T-cell (primary cell): Measurements from ENCODE around the gene NXPH2. TPM values are rescaled to one million over a fixed set of nuclear protein-coding genes. Genes with fewer than 3 reads are reported as not detected.
A peak's percentile ranks its signal among the peaks of the same experiment; 100 is the strongest.

Experiments used
- ATAC-seq, 4 experiments: fragments of 200-7000 bp in 3 of 4; fragments of 150-1000 bp in 1 of 4; cut with Tn5 transposase; replicated peaks in 1 of 4; 1 replicate in 3 of 4; 2 replicates in 1 of 4; pipeline ENCODE4 v1.10.0; 2021; ENCODE audit warnings: moderate library complexity in 3 of 4, mild to moderate bottlenecking in 2 of 4, moderate number of reproducible peaks in 1 of 4
- CTCF ChIA-PET, 2 donors: fragments of 300-600 bp; sonication (Branson Sonifier 250); formaldehyde crosslinking; loops; one replicate each; lab custom pipeline; 2022; ENCODE audit warnings: antibody characterized with exemption in 2 of 2; lab: Charles Lee
- POLR2A ChIA-PET, 2 donors: fragments of 300-600 bp; sonication (Branson Sonifier 250); formaldehyde crosslinking; loops; one replicate each; lab custom pipeline; 2022; ENCODE audit warnings: antibody characterized with exemption in 2 of 2; lab: Charles Lee
- DNase-seq, 35 experiments: peaks; one replicate each; pipeline versions ENCODE4 v3.0.0 to v3.0.0-alpha.2; 2013 to 2023
- H3K27ac ChIP-seq: one replicate; pipeline ENCODE4 v1.5.1; 2013; ENCODE audit warnings: low read length
- H3K27me3 ChIP-seq, 2 experiments: replicated peaks in 1 of 2; 1 replicate in 1 of 2; 2 replicates in 1 of 2; pipeline versions ENCODE4 v1.6.1 to v1.7.0; 2013; ENCODE audit warnings: low read length in 1 of 2, mixed read lengths in 1 of 2; ENCODE audit not compliant: control insufficient read depth in 2 of 2, insufficient read depth in 2 of 2; ENCODE audit errors: extremely low read depth in 1 of 2
- H3K36me3 ChIP-seq, 2 donors: 1 replicate in 1 of 2; 2 replicates in 1 of 2; pipeline versions ENCODE4 v1.6.1 to v1.7.0; 2013; ENCODE audit warnings: low read length in 1 of 2; ENCODE audit not compliant: control insufficient read depth in 2 of 2, insufficient read depth in 1 of 2; ENCODE audit errors: extremely low read depth in 1 of 2
- H3K4me1 ChIP-seq, 2 experiments: 1 replicate in 1 of 2; 2 replicates in 1 of 2; pipeline versions ENCODE4 v1.6.1 to v1.7.0; 2013; ENCODE audit warnings: low read length in 2 of 2, mixed read lengths in 1 of 2; ENCODE audit not compliant: insufficient read depth in 2 of 2, control insufficient read depth in 1 of 2; ENCODE audit errors: extremely low read depth in 1 of 2
- H3K4me3 ChIP-seq, 2 donors: 1 replicate in 1 of 2; 2 replicates in 1 of 2; pipeline versions ENCODE4 v1.5.1 to v1.7.0; 2013; ENCODE audit warnings: mild to moderate bottlenecking in 2 of 2, low read length in 1 of 2, moderate library complexity in 1 of 2; ENCODE audit not compliant: control insufficient read depth in 1 of 2; ENCODE audit errors: extremely low read depth in 1 of 2
- H3K9me3 ChIP-seq: 2 replicates; pipeline ENCODE4 v1.7.0; 2013
- H3K27ac Mint-ChIP-seq, 2 donors: one replicate each; pipeline ENCODE4 v1.8.0; 2020 to 2021; ENCODE audit warnings: mild to moderate bottlenecking in 2 of 2, mixed read lengths in 2 of 2
- H3K27me3 Mint-ChIP-seq, 2 donors: one replicate each; pipeline ENCODE4 v1.8.0; 2021 to 2022; ENCODE audit warnings: mixed read lengths in 2 of 2
- H3K36me3 Mint-ChIP-seq: one replicate; pipeline ENCODE4 v1.8.0; 2021; ENCODE audit warnings: mixed read lengths
- H3K4me1 Mint-ChIP-seq, 3 donors: one replicate each; pipeline ENCODE4 v1.8.0; 2020 to 2022; ENCODE audit warnings: mixed read lengths in 3 of 3, mild to moderate bottlenecking in 1 of 3
- H3K4me3 Mint-ChIP-seq, 3 donors: one replicate each; pipeline ENCODE4 v1.8.0; 2020 to 2022; ENCODE audit warnings: mild to moderate bottlenecking in 3 of 3, mixed read lengths in 3 of 3, moderate library complexity in 3 of 3
- H3K9me3 Mint-ChIP-seq, 3 donors: one replicate each; pipeline ENCODE4 v1.8.0; 2020 to 2022; ENCODE audit warnings: mixed read lengths in 3 of 3
- WGBS: methylation state at CpG from one replicate; pipeline ENCODE4 v1.1.5; 2013; ENCODE audit warnings: missing lambda C conversion rate; ENCODE audit not compliant: insufficient coverage; 5-methylcytosine and 5-hydroxymethylcytosine counted together
- total RNA-seq, 35 experiments: library from RNA in 6 of 35; stranded (reverse) in 6 of 35; fragments of 120-200 nt in 1 of 35; gene quantifications; one replicate each; pipeline versions ENCODE4 v1.2.1 to v1.2.4 and lab custom pipeline; 2013 to 2026

NXPH2 gene
- total RNA-seq (not detected), total RNA-seq (lab: John Stamatoyannopoulos, UW) (0 to 0.12 (median 0) reads per million in 29 experiments)
- total RNA-seq (2013): not detected

GRCh38 chr2:138779781-138780445 lies at the start of gene NXPH2:
TSS of gene NXPH2 (minus strand) at chr2:138780390. CDS start at chr2:138780241, 149 bp downstream.
- peaks cover 3 to 8% (median 5%) of the 10 kb centered on the region in 3 donors for H3K4me1 Mint-ChIP-seq
- Histone ChIP-seq H3K36me3 (no peaks in the 10 kb centered on the region), H3K4me1 (no peaks in the 10 kb centered on the region), H3K4me3 (no peak within 1 kb of the TSS), H3K27me3 (peaks cover 16 to 24% of the 10 kb centered on the region in 2 experiments), H3K9me3 (no peaks in the 10 kb centered on the region), H3K27ac (no peak within 1 kb of the TSS)
- POLR2A ChIA-PET: no interaction called here
- CTCF ChIA-PET: no interaction called here
- H3K9me3 Mint-ChIP-seq: no peaks in the 10 kb centered on the region
- peak in 1 of 4 experiments; percentile 13 for ATAC-seq
- no peaks in the 10 kb centered on the region for H3K36me3 Mint-ChIP-seq
- 6% methylated on average over 56 of the region's 58 CpGs for WGBS
- peaks cover 35 to 37% of the 10 kb centered on the region in 2 donors for H3K27me3 Mint-ChIP-seq
- no peak within 1 kb of the TSS for H3K27ac Mint-ChIP-seq
- no peak within 1 kb of the TSS for H3K4me3 Mint-ChIP-seq
- no peak for DNase-seq

DNA sequence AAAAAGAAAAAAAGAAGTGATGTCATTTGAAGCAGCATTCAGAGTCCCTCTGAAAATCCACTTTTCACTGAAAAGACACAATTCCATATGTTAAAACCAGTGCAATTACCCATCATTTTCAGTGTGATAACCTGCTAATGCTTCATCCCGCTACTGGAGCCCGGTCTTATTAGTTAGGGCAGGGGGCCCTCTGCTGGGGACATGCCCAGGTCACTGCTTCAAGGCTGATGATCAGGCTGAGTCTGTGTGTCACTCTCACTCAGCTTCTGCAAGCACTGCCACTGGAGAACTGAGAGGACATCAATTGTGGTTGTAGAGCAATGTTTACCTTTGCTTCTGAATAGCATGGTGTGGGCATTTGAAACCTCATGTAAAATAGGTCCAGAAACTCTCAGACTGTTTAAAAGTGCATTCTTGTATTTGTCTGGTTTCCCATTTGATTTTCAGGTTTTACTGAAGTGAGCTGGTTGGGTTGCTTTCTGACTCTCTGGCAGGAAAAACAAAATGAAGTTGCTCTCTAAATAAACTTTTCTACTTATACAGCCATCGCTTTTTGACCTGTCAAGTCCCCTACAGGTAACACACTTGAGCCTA lies 49.2 kb upstream of the NXPH2 start:
- DNase-seq (peak in 20 of 35 experiments; percentile 1 to 27 (median 14)), ATAC-seq (no peak)
- Mint-ChIP-seq H3K9me3 (no peaks in the 10 kb centered on the region), H3K27ac (no peak overlapping the region), H3K4me3 (no peak overlapping the region), H3K36me3 (no peaks in the 10 kb centered on the region), H3K27me3 (peaks cover 0 to 10% of the 10 kb centered on the region in 2 donors), H3K4me1 (no peaks in the 10 kb centered on the region)
- ChIA-PET CTCF (interaction anchor here (0.7 to 0.9 kb wide), 3 partner anchors 919 to 963 kb away, joined by 4 to 5 read pairs (median 4); no protein-coding TSS in a partner anchor), POLR2A (no interaction called here)
- Histone ChIP-seq H3K27ac (no peak overlapping the region), H3K9me3 (no peaks in the 10 kb centered on the region), H3K4me3 (no peak overlapping the region), H3K36me3 (no peaks in the 10 kb centered on the region), H3K4me1 (no peaks in the 10 kb centered on the region), H3K27me3 (no peaks in the 10 kb centered on the region)
- no CpG with 5 or more reads among the region's 3 CpGs for WGBS

GRCh38 chr2:138827426-138828054 lies 47.4 kb upstream of the NXPH2 start:
- Mint-ChIP-seq H3K27ac (no peak overlapping the region), H3K4me3 (no peak overlapping the region), H3K4me1 (no peaks in the 10 kb centered on the region), H3K36me3 (no peaks in the 10 kb centered on the region), H3K9me3 (no peaks in the 10 kb centered on the region), H3K27me3 (peaks cover 0 to 10% of the 10 kb centered on the region in 2 donors)
- Histone ChIP-seq H3K4me3 (no peak overlapping the region), H3K27ac (no peak overlapping the region), H3K9me3 (no peaks in the 10 kb centered on the region), H3K36me3 (no peaks in the 10 kb centered on the region), H3K4me1 (no peaks in the 10 kb centered on the region), H3K27me3 (peaks cover 0 to 4% of the 10 kb centered on the region in 2 experiments)
- WGBS: no CpG with 5 or more reads among the region's 3 CpGs
- peak in 10 of 35 experiments; percentile 0 to 68 (median 4) for DNase-seq
- ATAC-seq: peak in 2 of 4 experiments; percentile 35 to 41
- ChIA-PET CTCF (interaction anchor here (0.6 to 2.6 kb wide), 21 partner anchors 10 to 989 kb away, joined by 3 to 34 read pairs (median 4); no protein-coding TSS in a partner anchor), POLR2A (no interaction called here)

GRCh38 chr2:138823666-138824065 lies 43.5 kb upstream of the NXPH2 start:
- POLR2A ChIA-PET: no interaction called here
- no CpG with 5 or more reads among the region's 2 CpGs for WGBS

GRCh38 chr2:138819964-138820363 lies 39.8 kb upstream of the NXPH2 start:
- Mint-ChIP-seq H3K9me3 (no peaks in the 10 kb centered on the region), H3K27me3 (peaks cover 0 to 15% of the 10 kb centered on the region in 2 donors), H3K36me3 (no peaks in the 10 kb centered on the region), H3K27ac (no peak overlapping the region), H3K4me3 (no peak overlapping the region), H3K4me1 (no peaks in the 10 kb centered on the region)
- H3K27ac ChIP-seq: no peak overlapping the region
- DNase-seq (no peak), ATAC-seq (no peak)
- CTCF ChIA-PET: no interaction called here
- H3K27me3 ChIP-seq: peaks cover 0 to 4% of the 10 kb centered on the region in 2 experiments
- no peaks in the 10 kb centered on the region for H3K4me1 ChIP-seq
- no peak overlapping the region for H3K4me3 ChIP-seq
- WGBS: no CpG with 5 or more reads among the region's 3 CpGs
- POLR2A ChIA-PET: no interaction called here
- H3K36me3 ChIP-seq: no peaks in the 10 kb centered on the region
- no peaks in the 10 kb centered on the region for H3K9me3 ChIP-seq

More at GRCh38 chr2:138823666-138824065, 43.5 kb upstream of the NXPH2 start:
- H3K4me3 ChIP-seq: no peak overlapping the region
- CTCF ChIA-PET: no interaction called here
- peaks cover 0 to 4% of the 10 kb centered on the region in 2 experiments for H3K27me3 ChIP-seq
- no peaks in the 10 kb centered on the region for H3K36me3 Mint-ChIP-seq
- no peaks in the 10 kb centered on the region for H3K4me1 Mint-ChIP-seq
- no peak overlapping the region for H3K4me3 Mint-ChIP-seq
- no peak overlapping the region for H3K27ac Mint-ChIP-seq
- ATAC-seq (no peak), DNase-seq (no peak)
- H3K4me1 ChIP-seq: no peaks in the 10 kb centered on the region
- H3K27me3 Mint-ChIP-seq: peaks cover 10 to 11% of the 10 kb centered on the region in 2 donors
- H3K27ac ChIP-seq: no peak overlapping the region
- H3K9me3 Mint-ChIP-seq: no peaks in the 10 kb centered on the region
- no peaks in the 10 kb centered on the region for H3K9me3 ChIP-seq
- no peaks in the 10 kb centered on the region for H3K36me3 ChIP-seq

DNA sequence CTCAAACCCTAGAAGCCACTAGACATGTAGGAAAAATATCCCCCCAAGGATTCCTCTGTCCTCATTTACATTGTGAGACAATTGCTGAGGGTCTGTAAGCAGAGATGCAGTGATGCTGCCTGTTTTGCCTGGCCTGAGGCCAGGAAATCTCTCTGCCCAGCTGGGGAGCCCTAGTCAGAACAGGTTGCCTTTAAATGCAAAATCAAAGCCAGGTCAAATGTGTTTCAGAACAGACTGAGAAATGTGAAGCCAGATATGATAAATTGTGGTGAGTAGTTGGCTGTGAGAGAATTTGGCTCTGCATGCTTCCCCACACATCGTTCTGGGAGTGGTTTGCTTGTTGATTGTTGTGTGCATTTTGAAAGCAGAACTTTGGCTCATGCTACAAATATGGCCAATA lies 38.4 kb upstream of the NXPH2 start:
- DNase-seq: no peak
- H3K4me3 ChIP-seq: no peak overlapping the region
- no peak overlapping the region for H3K27ac ChIP-seq
- H3K4me3 Mint-ChIP-seq: no peak overlapping the region
- H3K9me3 ChIP-seq: no peaks in the 10 kb centered on the region
- POLR2A ChIA-PET: no interaction called here
- H3K27me3 ChIP-seq: peaks cover 0 to 3% of the 10 kb centered on the region in 2 experiments
- H3K4me1 ChIP-seq: no peaks in the 10 kb centered on the region
- no peaks in the 10 kb centered on the region for H3K4me1 Mint-ChIP-seq
- H3K27me3 Mint-ChIP-seq: peaks cover 3 to 15% of the 10 kb centered on the region in 2 donors
- ATAC-seq: no peak
- H3K9me3 Mint-ChIP-seq: no peaks in the 10 kb centered on the region
- no peaks in the 10 kb centered on the region for H3K36me3 Mint-ChIP-seq
- WGBS: no CpG with 5 or more reads among the region's 1 CpG
- CTCF ChIA-PET: interaction anchor here in 1 of 2 donors (1.7 kb wide), 1 partner anchor 8 kb away, joined by 6 read pairs; no protein-coding TSS in a partner anchor
- H3K36me3 ChIP-seq: no peaks in the 10 kb centered on the region
- no peak overlapping the region for H3K27ac Mint-ChIP-seq
